Measurements from ENCODE around the gene YEATS4. TPM values are rescaled to one million over a fixed set of nuclear protein-coding genes. Genes with fewer than 3 reads are reported as not detected.

The YEATS4 gene
- total RNA-seq, 4 donors from 2014 or later: 12.5 to 34.6 (median 25.8) TPM

DNA sequence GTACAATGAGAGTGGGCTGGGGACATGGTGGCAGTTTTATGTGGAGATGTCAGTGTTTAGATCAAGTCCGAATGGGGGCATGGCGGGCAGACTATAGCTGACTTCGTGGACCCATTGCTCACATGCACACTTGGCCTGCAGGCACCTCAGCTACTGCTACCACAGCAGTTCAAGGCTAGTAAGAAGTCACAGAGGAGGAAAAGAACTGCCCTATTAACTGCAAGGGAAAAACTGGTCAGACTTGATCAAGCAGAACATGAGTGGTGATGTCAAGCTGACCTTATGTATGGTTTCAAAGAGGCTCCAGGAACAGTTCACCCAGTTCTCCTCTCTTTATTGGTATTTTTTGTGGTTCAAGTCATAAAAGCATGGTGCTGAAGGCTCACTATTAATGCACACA is 80.5 kb downstream of the YEATS4 start:
- Histone ChIP-seq H3K27ac (no peak overlapping the region), H3K9me3 (no peaks in the 10 kb centered on the region), H3K4me3 (no peak overlapping the region), H3K4me1 (no peaks in the 10 kb centered on the region), H3K36me3 (no peaks in the 10 kb centered on the region), H3K27me3 (no peaks in the 10 kb centered on the region)
- intact Hi-C loops (cut with DNase I; ENCODE audit: low total_unique reads) (no loop called here), in situ Hi-C loops (cut with MboI; ENCODE audit: low sequenced_read_pairs in 4 of 4) (no loop called here)
- TF ChIP-seq, protein P1, sequence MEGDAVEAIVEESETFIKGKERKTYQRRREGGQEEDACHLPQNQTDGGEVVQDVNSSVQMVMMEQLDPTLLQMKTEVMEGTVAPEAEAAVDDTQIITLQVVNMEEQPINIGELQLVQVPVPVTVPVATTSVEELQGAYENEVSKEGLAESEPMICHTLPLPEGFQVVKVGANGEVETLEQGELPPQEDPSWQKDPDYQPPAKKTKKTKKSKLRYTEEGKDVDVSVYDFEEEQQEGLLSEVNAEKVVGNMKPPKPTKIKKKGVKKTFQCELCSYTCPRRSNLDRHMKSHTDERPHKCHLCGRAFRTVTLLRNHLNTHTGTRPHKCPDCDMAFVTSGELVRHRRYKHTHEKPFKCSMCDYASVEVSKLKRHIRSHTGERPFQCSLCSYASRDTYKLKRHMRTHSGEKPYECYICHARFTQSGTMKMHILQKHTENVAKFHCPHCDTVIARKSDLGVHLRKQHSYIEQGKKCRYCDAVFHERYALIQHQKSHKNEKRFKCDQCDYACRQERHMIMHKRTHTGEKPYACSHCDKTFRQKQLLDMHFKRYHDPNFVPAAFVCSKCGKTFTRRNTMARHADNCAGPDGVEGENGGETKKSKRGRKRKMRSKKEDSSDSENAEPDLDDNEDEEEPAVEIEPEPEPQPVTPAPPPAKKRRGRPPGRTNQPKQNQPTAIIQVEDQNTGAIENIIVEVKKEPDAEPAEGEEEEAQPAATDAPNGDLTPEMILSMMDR (IDR thresholded peaks at IDR 0.05 in 4 of 5, conservative IDR thresholded peaks at IDR 0.05 in 1 of 5): no peak
- TF ChIP-seq POLR2A (IDR thresholded peaks at IDR 0.05): no peak
- DNase-seq (no peak), ATAC-seq (no peak)

Other genes starting within 250 kb of the YEATS4 start
- 10 to 100 TPM; 10.4 to 27.6 (median 18.6) TPM for gene CPSF6, start 120.2 kb upstream of the YEATS4 start, total RNA-seq
- gene LYZ, start 11.4 kb upstream of the YEATS4 start, total RNA-seq: 10 to 100 TPM in 3 of 4 donors, 1 to 10 TPM in 1; 5.3 to 13.8 (median 12.8) TPM
- gene FRS2, start 110.6 kb downstream of the YEATS4 start, total RNA-seq: 10 to 100 TPM; 21.0 to 32.1 (median 21.3) TPM
- 100 to 1,000 TPM; 124 to 153 (median 138) TPM for gene CCT2, start 225.7 kb downstream of the YEATS4 start, total RNA-seq